DMS79 treated with DMSO at 0.1 percent for 48 hours (cell line): Measurements from ENCODE around the gene VAV2.
"Not testable (repeated sequence)": the region's sequence is repeated elsewhere in the genome, so short reads cannot be mapped to it uniquely, and the experiment has no call there.

Experiments
- DNase-seq: peaks from one replicate; lab custom pipeline; 2025; lab: John Stamatoyannopoulos, UW

Gene VAV2

GRCh38 chr9:133917375-133917774, 74.7 kb downstream of the VAV2 start:
- no peak for DNase-seq

- no peak for DNase-seq
Measured at GRCh38 chr9:133916159-133916541, 76.0 kb downstream of the VAV2 start.

GRCh38 chr9:133915534-133916158, 76.5 kb downstream of the VAV2 start:
- no peak for DNase-seq

- no peak for DNase-seq
Measured at GRCh38 chr9:133914442-133915342, 77.4 kb downstream of the VAV2 start.

- DNase-seq = no peak
Measured at GRCh38 chr9:133913571-133914369, 78.4 kb downstream of the VAV2 start.

- DNase-seq = no peak
Measured at GRCh38 chr9:133910855-133911514, 81.1 kb downstream of the VAV2 start.

GRCh38 chr9:133906932-133907910, 84.9 kb downstream of the VAV2 start:
- no peak for DNase-seq

- DNase-seq = no peak
Measured at GRCh38 chr9:133906218-133906617, 85.9 kb downstream of the VAV2 start.

GRCh38 chr9:133905493-133905892, 86.6 kb downstream of the VAV2 start:
- DNase-seq = no peak

- DNase-seq = no peak
Measured at GRCh38 chr9:133904346-133905090, 87.6 kb downstream of the VAV2 start.

- no peak for DNase-seq
Measured at GRCh38 chr9:133901184-133901835, 90.8 kb downstream of the VAV2 start.

- no peak for DNase-seq
Measured at GRCh38 chr9:133897675-133898074, 94.4 kb downstream of the VAV2 start.

GRCh38 chr9:133896007-133896406, 96.1 kb downstream of the VAV2 start:
- DNase-seq = not testable (repeated sequence)

- no peak for DNase-seq
Measured at GRCh38 chr9:133895335-133895734, 96.8 kb downstream of the VAV2 start.

- no peak for DNase-seq
Measured at GRCh38 chr9:133894377-133895321, 97.5 kb downstream of the VAV2 start.

GRCh38 chr9:133893191-133893994, 98.7 kb downstream of the VAV2 start:
- no peak for DNase-seq

- DNase-seq = peak; percentile 11
Measured at GRCh38 chr9:133892193-133892920, 99.8 kb downstream of the VAV2 start.
